H1 (cell line): ENCODE data around the gene DIO3. TPM values are rescaled to one million over a fixed set of nuclear protein-coding genes. Genes with fewer than 3 reads are reported as not detected.

Experiments used
- CTCF ChIA-PET: fragments of 300-600 bp; sonication (Branson Sonifier 250); formaldehyde crosslinking; loops from one replicate; lab custom pipeline; 2021; ENCODE audit not compliant: partially characterized antibody; lab: Charles Lee
- POLR2A ChIA-PET: fragments of 300-600 bp; sonication (Branson Sonifier 250); formaldehyde crosslinking; loops from one replicate; lab custom pipeline; 2021; ENCODE audit warnings: inconsistent platforms; ENCODE audit not compliant: partially characterized antibody; lab: Charles Lee
- DNase-seq, 2 experiments: peaks; one replicate each; pipeline versions ENCODE4 v3.0.0 to v3.0.0-alpha.2; 2010 to 2022; ENCODE audit warnings: low spot score in 2 of 2, low read depth in 1 of 2, mixed read lengths in 1 of 2
- FAIRE-seq: peaks from 2 replicates; lab custom pipeline; 2011; peaks lifted over from hg19 to GRCh38; lab: Jason Lieb, UNC
- H2AFZ ChIP-seq: 2 replicates; pipeline ENCODE4 v1.8.1; 2012; ENCODE audit warnings: low read length, inconsistent platforms
- H2AK5ac ChIP-seq: 2 replicates; pipeline ENCODE4 v1.6.1; 2013; ENCODE audit warnings: low read depth, low read length
- H2BK120ac ChIP-seq: replicated peaks from 2 replicates; pipeline ENCODE3; 2013; ENCODE audit warnings: low read depth, low read length, inconsistent platforms
- H2BK12ac ChIP-seq: 2 replicates; pipeline ENCODE4 v1.6.1; 2013; ENCODE audit warnings: low read depth, low read length
- H2BK15ac ChIP-seq: 2 replicates; pipeline ENCODE4 v1.6.1; 2013; ENCODE audit warnings: low read length
- H2BK20ac ChIP-seq: 2 replicates; pipeline ENCODE4 v1.6.1; 2013; ENCODE audit warnings: low read length
- H2BK5ac ChIP-seq: 2 replicates; pipeline ENCODE4 v1.6.1; 2013; ENCODE audit warnings: low read depth, low read length
- H3K14ac ChIP-seq: 2 replicates; pipeline ENCODE4 v1.6.1; 2013; ENCODE audit warnings: inconsistent platforms; ENCODE audit not compliant: insufficient read length
- H3K18ac ChIP-seq: 2 replicates; pipeline ENCODE4 v1.6.1; 2013; ENCODE audit warnings: low read length; ENCODE audit errors: extremely low read depth
- H3K23ac ChIP-seq: 2 replicates; pipeline ENCODE4 v1.6.1; 2013; ENCODE audit warnings: inconsistent platforms; ENCODE audit not compliant: insufficient read length
- H3K23me2 ChIP-seq: 2 replicates; pipeline ENCODE4 v1.6.1; 2013; ENCODE audit warnings: low read depth, low read length
- H3K27ac ChIP-seq: 2 replicates; pipeline ENCODE4 v1.6.1; 2011; ENCODE audit warnings: low read depth, low read length, inconsistent platforms
- H3K27me3 ChIP-seq, 4 experiments: replicated peaks in 1 of 4; 1 replicate in 1 of 4; 2 replicates in 3 of 4; pipeline versions ENCODE4 v1.6.1 to v1.8.1; 2011 to 2013; ENCODE audit warnings: low read length in 3 of 4, mild to moderate bottlenecking in 3 of 4, inconsistent platforms in 2 of 4, mixed read lengths in 2 of 4, moderate library complexity in 1 of 4; ENCODE audit not compliant: control insufficient read depth in 3 of 4, insufficient read depth in 3 of 4; ENCODE audit errors: extremely low read depth in 1 of 4
- H3K36me3 ChIP-seq, 4 experiments: 2 replicates each; pipeline versions ENCODE4 v1.6.1 to v1.8.1; 2011 to 2013; ENCODE audit warnings: mild to moderate bottlenecking in 4 of 4, low read length in 3 of 4, moderate library complexity in 2 of 4, control low read depth in 1 of 4, inconsistent platforms in 1 of 4; ENCODE audit not compliant: insufficient read depth in 4 of 4, control insufficient read depth in 2 of 4
- H3K4ac ChIP-seq: replicated peaks from 2 replicates; pipeline ENCODE3; 2013; ENCODE audit warnings: low read length, low read depth, mixed read lengths, inconsistent platforms; ENCODE audit not compliant: insufficient read length
- H3K4me1 ChIP-seq, 4 experiments: replicated peaks in 1 of 4; 1 replicate in 1 of 4; 2 replicates in 3 of 4; pipeline versions ENCODE4 v1.6.1 to v1.8.1; 2011 to 2013; ENCODE audit warnings: low read length in 3 of 4, inconsistent platforms in 2 of 4, mixed read lengths in 1 of 4; ENCODE audit not compliant: insufficient read depth in 4 of 4, control insufficient read depth in 3 of 4
- H3K4me2 ChIP-seq, 2 experiments: 2 replicates each; pipeline versions ENCODE4 v1.6.1 to v1.8.1; 2011 to 2013; ENCODE audit warnings: low read depth in 2 of 2, low read length in 2 of 2, control low read depth in 1 of 2, inconsistent platforms in 1 of 2, mild to moderate bottlenecking in 1 of 2; ENCODE audit not compliant: insufficient read depth in 1 of 2
- H3K4me3 ChIP-seq, 4 experiments: fragments of 200-600, 300-600 bp in 1 of 4; sonication (generic), shearing (Covaris generic), sonication (Bioruptor Twin) in 1 of 4; 2 replicates each; pipeline versions ENCODE4 v1.5.1 to v1.8.1; 2011 to 2016; ENCODE audit warnings: low read length in 4 of 4, low read depth in 3 of 4, control low read depth in 2 of 4, inconsistent platforms in 2 of 4, mild to moderate bottlenecking in 2 of 4, mixed read lengths in 1 of 4, moderate library complexity in 1 of 4; ENCODE audit not compliant: insufficient read depth in 2 of 4; ENCODE audit errors: extremely low read depth in 1 of 4
- H3K56ac ChIP-seq: replicated peaks from 2 replicates; pipeline ENCODE3; 2013; ENCODE audit warnings: low read depth, mild to moderate bottlenecking, mixed read lengths, low read length, inconsistent platforms; ENCODE audit not compliant: insufficient read length
- H3K79me1 ChIP-seq: 2 replicates; pipeline ENCODE4 v1.6.1; 2013; ENCODE audit warnings: low read depth, low read length, control low read depth
- H3K79me2 ChIP-seq, 2 experiments: 2 replicates each; pipeline versions ENCODE4 v1.6.1 to v1.8.1; 2012 to 2013; ENCODE audit warnings: low read length in 2 of 2, mild to moderate bottlenecking in 2 of 2, inconsistent platforms in 1 of 2; ENCODE audit not compliant: insufficient read depth in 2 of 2, control insufficient read depth in 1 of 2
- H3K9ac ChIP-seq, 4 experiments: replicated peaks in 1 of 4; 1 replicate in 1 of 4; 2 replicates in 3 of 4; pipeline versions ENCODE4 v1.6.1 to v1.8.1; 2011 to 2013; ENCODE audit warnings: low read depth in 3 of 4, low read length in 3 of 4, control low read depth in 2 of 4, mild to moderate bottlenecking in 2 of 4, moderate library complexity in 2 of 4, inconsistent platforms in 1 of 4; ENCODE audit errors: extremely low read depth in 1 of 4
- H3K9me3 ChIP-seq, 2 experiments: 2 replicates each; pipeline versions ENCODE4 v1.6.1 to v1.8.1; 2012 to 2013; ENCODE audit warnings: mild to moderate bottlenecking in 2 of 2, moderate library complexity in 2 of 2, control low read depth in 1 of 2, inconsistent platforms in 1 of 2, low read depth in 1 of 2, low read length in 1 of 2, mixed read lengths in 1 of 2; ENCODE audit not compliant: insufficient read depth in 2 of 2
- H4K20me1 ChIP-seq, 2 experiments: replicated peaks in 1 of 2; 2 replicates each; pipeline versions ENCODE3 to v1.8.1; 2011 to 2013; ENCODE audit warnings: inconsistent platforms in 2 of 2, low read length in 2 of 2, mild to moderate bottlenecking in 1 of 2; ENCODE audit not compliant: insufficient read depth in 2 of 2, control insufficient read depth in 1 of 2
- H4K5ac ChIP-seq: 2 replicates; pipeline ENCODE4 v1.6.1; 2013; ENCODE audit warnings: low read length, low read depth, mixed read lengths, inconsistent platforms; ENCODE audit not compliant: insufficient read length
- H4K8ac ChIP-seq: 2 replicates; pipeline ENCODE4 v1.8.0; 2013; ENCODE audit warnings: mild to moderate bottlenecking, moderate library complexity, low read length, inconsistent platforms; ENCODE audit not compliant: insufficient read depth; ENCODE audit errors: extremely low read depth
- H4K91ac ChIP-seq: replicated peaks from 2 replicates; pipeline ENCODE3; 2013; ENCODE audit warnings: low read length, mixed read lengths, inconsistent platforms; ENCODE audit not compliant: insufficient read length
- ATF3 ChIP-seq: IDR thresholded peaks from 2 replicates; pipeline ENCODE4 v1.6.1; 2011; ENCODE audit warnings: low read depth, mild to moderate bottlenecking, low read length; ENCODE audit not compliant: insufficient read depth
- CTCF ChIP-seq, 3 experiments: IDR thresholded peaks; 1 replicate in 2 of 3; 2 replicates in 1 of 3; pipeline versions ENCODE4 v1.5.1 to v1.6.1; 2011; ENCODE audit warnings: low read length in 3 of 3, mild to moderate bottlenecking in 3 of 3, inconsistent platforms in 2 of 3, low read depth in 1 of 3, moderate library complexity in 1 of 3; ENCODE audit not compliant: insufficient read depth in 1 of 3; ENCODE audit errors: control extremely low read depth in 1 of 3
- MAX ChIP-seq: IDR thresholded peaks from 2 replicates; pipeline ENCODE4 v1.6.1; 2012; ENCODE audit warnings: inconsistent platforms
- NRF1 ChIP-seq: IDR thresholded peaks from 2 replicates; pipeline ENCODE4 v1.6.1; 2011; ENCODE audit warnings: mild to moderate bottlenecking, low read depth, low read length, improper control_type of control experiment
- SIX5 ChIP-seq: IDR thresholded peaks from 2 replicates; pipeline ENCODE4 v1.6.1; 2011; ENCODE audit warnings: mild to moderate bottlenecking, low read depth, low read length
- SUZ12 ChIP-seq: fragments of 200-600 bp; sonication (generic); IDR thresholded peaks from 2 replicates; pipeline ENCODE4 v1.6.1; 2012; ENCODE audit warnings: mild to moderate bottlenecking, inconsistent platforms, low read length, moderate library complexity, mixed read lengths
- TCF12 ChIP-seq: IDR thresholded peaks from 2 replicates; pipeline ENCODE4 v1.6.1; 2011; ENCODE audit warnings: low read depth, mild to moderate bottlenecking, low read length
- TEAD4 ChIP-seq: IDR thresholded peaks from 2 replicates; pipeline ENCODE4 v1.6.1; 2012; ENCODE audit warnings: low read depth, low read length, inconsistent platforms, mixed read lengths
- WGBS, 2 experiments: shearing (Covaris generic) in 1 of 2; methylation state at CpG; one replicate each; pipeline versions ENCODE4 v1.1.6 to v1.1.7; 2013 to 2015; ENCODE audit warnings: low lambda C conversion rate in 2 of 2, mixed read lengths in 2 of 2, inconsistent platforms in 1 of 2, low coverage in 1 of 2, missing lambda C conversion rate in 1 of 2; ENCODE audit not compliant: insufficient replicate concordance in 2 of 2, insufficient coverage in 1 of 2, insufficient read length in 1 of 2; ENCODE audit errors: extremely low coverage in 1 of 2, missing lambda C conversion rate in 1 of 2; 5-methylcytosine and 5-hydroxymethylcytosine counted together
- polyA plus RNA-seq, 7 experiments: library from polyadenylated mRNA; depleted of rRNA in 3 of 7; stranded (reverse) in 5 of 7; unstranded in 2 of 7; fragments of >200 nt in 5 of 7; fragments of 200-250 nt in 2 of 7; gene quantifications; 1 replicate in 5 of 7; 2 replicates in 1 of 7; 4 replicates in 1 of 7; pipeline versions ENCODE4 v1.2.1 to v1.2.3, GENCODE V29; 2011 to 2013; ENCODE audit warnings: missing spikeins in 2 of 7, mixed read lengths in 2 of 7
- total RNA-seq: library from RNA; stranded (reverse); fragmentation: NEBNext Ultra II Directional; extraction: Animal tissue kit (Norgen Biotek cat#: 25700); gene quantifications from 2 replicates; pipeline ENCODE4 v1.2.1, GENCODE V29; 2021

The DIO3 gene
- total and polyA plus RNA-seq, 2 of the 8 experiments (the other 6 are each of a cell fraction or from before 2014, with no cell fraction given), result 0.17 to 0.19 TPM

GRCh38 chr14:101563654-101564443, 2.6 kb downstream of the DIO3 start:
- FAIRE-seq (no peak), DNase-seq (peak in 1 of 2 experiments; percentile 74)
- Histone ChIP-seq H3K4me2 (peak overlapping the region; percentile 75 to 94), H3K18ac (no peak overlapping the region; the same call in 1 of the 2 replicates), H2BK12ac (no peak overlapping the region), H3K9ac (no peak overlapping the region), H4K91ac (no peak overlapping the region), H2AFZ (no peak overlapping the region), H2BK20ac (no peak overlapping the region), H3K79me1 (no peaks in the 10 kb centered on the region), H3K23ac (no peak overlapping the region), H3K14ac (no peak overlapping the region), H4K8ac (peak overlapping the region; percentile 41; the same call in 1 of the 2 replicates), H3K4ac (no peak overlapping the region), H3K27me3 (peaks cover 81 to 91% (median 87%) of the 10 kb centered on the region in 4 experiments), H3K4me1 (peaks cover 0 to 16% (median 9%) of the 10 kb centered on the region in 4 experiments; a peak in 6 of 7 replicates), H3K4me3 (peak overlapping the region; percentile 37 to 65 (median 39)), H3K36me3 (peaks cover 0 to 14% (median 0%) of the 10 kb centered on the region in 4 experiments; a peak in 1 of 8 replicates), H2BK120ac (no peak overlapping the region), H3K56ac (no peak overlapping the region), H2BK5ac (no peak overlapping the region), H4K20me1 (peaks cover 7 to 19% of the 10 kb centered on the region in 2 experiments), H3K23me2 (peaks cover 21% of the 10 kb centered on the region; the same call in 1 of the 2 replicates), H3K27ac (no peak overlapping the region), H4K5ac (no peak overlapping the region), H2BK15ac (no peak overlapping the region), H3K9me3 (peaks cover 9 to 14% of the 10 kb centered on the region in 2 experiments; a peak in 3 of 4 replicates), H2AK5ac (no peak overlapping the region), H3K79me2 (no peaks in the 10 kb centered on the region)
- WGBS, 2 experiments, result 2% methylated on average over 27 of the region's 54 CpGs; no CpG with 5 or more reads in 1 of the 2 experiments
- ChIA-PET POLR2A (interaction anchor here (1.1 to 1.2 kb wide), 2 partner anchors 15 to 64 kb away, joined by 3 to 4 read pairs; no protein-coding TSS in a partner anchor), CTCF (interaction anchor here (0.7 to 1.4 kb wide), 6 partner anchors 26 to 855 kb away, joined by 3 to 4 read pairs (median 3); no protein-coding TSS in a partner anchor)
- peak; percentile 91 for TF ChIP-seq SUZ12
- TF ChIP-seq SIX5, result no peak
- no peak for TF ChIP-seq TEAD4
- TF ChIP-seq TCF12, result no peak
- TF ChIP-seq NRF1, result no peak
- no peak for TF ChIP-seq CTCF (IDR thresholded peaks at IDR 0.05; ENCODE audit: control extremely low read depth in 1 of 3, insufficient read depth in 1 of 3, low read depth in 1 of 3, low read length in 3 of 3)
- TF ChIP-seq ATF3, result no peak
- no peak for TF ChIP-seq MAX
